Measurements from ENCODE around the gene CHCHD2.
"Not testable (repeated sequence)": the region's sequence is repeated elsewhere in the genome, so short reads cannot be mapped to it uniquely, and the experiment has no call there.

The CHCHD2 gene

GRCh38 chr7:56098187-56099008 is 7.9 kb downstream of the CHCHD2 start:
- H3K27ac Mint-ChIP-seq = not testable (repeated sequence)

GRCh38 chr7:56097700-56098099 is 8.6 kb downstream of the CHCHD2 start:
- Mint-ChIP-seq H3K27ac (peak overlapping the region in 1 of 2 donors; percentile 5), H3K36me3 (ENCODE audit: insufficient read depth) (peaks cover 58% of the 10 kb centered on the region), H3K4me3 (no peak overlapping the region), H3K4me1 (ENCODE audit: low read depth in 2 of 2) (peaks cover 0 to 9% of the 10 kb centered on the region in 2 donors), H3K9me3 (no peaks in the 10 kb centered on the region), H3K27me3 (no peaks in the 10 kb centered on the region)
- ATAC-seq (replicated peaks) (no peak), DNase-seq (no peak)

More at GRCh38 chr7:56098187-56099008, 7.9 kb downstream of the CHCHD2 start:
- H3K4me3 Mint-ChIP-seq; H3K9me3 Mint-ChIP-seq; DNase-seq; ATAC-seq (replicated peaks); H3K4me1 Mint-ChIP-seq (ENCODE audit: low read depth in 2 of 2); H3K27me3 Mint-ChIP-seq: not testable (repeated sequence)
- H3K36me3 Mint-ChIP-seq (ENCODE audit: insufficient read depth) = peaks cover 65% of the 10 kb centered on the region

GRCh38 chr7:56092789-56093531 is 13.3 kb downstream of the CHCHD2 start, which contains the start of gene PHKG1:
Gene PHKG1, minus strand, starts transcription at chr7:56092952. Its CDS starts 4,011 bp downstream, at chr7:56088941.
- Mint-ChIP-seq H3K4me3 (no peak within 1 kb of the TSS), H3K27ac (no peak within 1 kb of the TSS), H3K36me3 (ENCODE audit: insufficient read depth) (peaks cover 23% of the 10 kb centered on the region), H3K9me3 (no peaks in the 10 kb centered on the region), H3K4me1 (ENCODE audit: low read depth in 2 of 2) (no peaks in the 10 kb centered on the region), H3K27me3 (no peaks in the 10 kb centered on the region)
- ATAC-seq (replicated peaks) (no peak), DNase-seq (no peak)

GRCh38 chr7:56092388-56092787 is 13.9 kb downstream of the CHCHD2 start:
- not testable (repeated sequence) for H3K9me3 Mint-ChIP-seq; H3K27me3 Mint-ChIP-seq; H3K27ac Mint-ChIP-seq; H3K4me3 Mint-ChIP-seq; DNase-seq; H3K4me1 Mint-ChIP-seq (ENCODE audit: low read depth in 2 of 2); ATAC-seq (replicated peaks)
- H3K36me3 Mint-ChIP-seq (ENCODE audit: insufficient read depth) = peaks cover 25% of the 10 kb centered on the region

GRCh38 chr7:56091591-56091990 is 14.7 kb downstream of the CHCHD2 start:
- no peaks in the 10 kb centered on the region for H3K27me3 Mint-ChIP-seq
- H3K36me3 Mint-ChIP-seq (ENCODE audit: insufficient read depth) = peaks cover 23% of the 10 kb centered on the region
- DNase-seq (no peak), ATAC-seq (replicated peaks) (no peak)
- H3K27ac Mint-ChIP-seq = no peak overlapping the region
- no peak overlapping the region for H3K4me3 Mint-ChIP-seq
- H3K4me1 Mint-ChIP-seq (ENCODE audit: low read depth in 2 of 2) = no peaks in the 10 kb centered on the region
- H3K9me3 Mint-ChIP-seq = no peaks in the 10 kb centered on the region

GRCh38 chr7:56087445-56087844 is 18.8 kb downstream of the CHCHD2 start:
- Mint-ChIP-seq H3K4me1 (ENCODE audit: low read depth in 2 of 2) (no peaks in the 10 kb centered on the region), H3K9me3 (no peaks in the 10 kb centered on the region), H3K27me3 (no peaks in the 10 kb centered on the region), H3K36me3 (ENCODE audit: insufficient read depth) (peaks cover 29% of the 10 kb centered on the region), H3K27ac (no peak overlapping the region), H3K4me3 (no peak overlapping the region)
- ATAC-seq (replicated peaks) (no peak), DNase-seq (no peak)

GRCh38 chr7:56086761-56087160 is 19.5 kb downstream of the CHCHD2 start:
- H3K27ac Mint-ChIP-seq = peak overlapping the region in 1 of 2 donors; percentile 52
- H3K4me1 Mint-ChIP-seq (ENCODE audit: low read depth in 2 of 2) = no peaks in the 10 kb centered on the region
- no peaks in the 10 kb centered on the region for H3K27me3 Mint-ChIP-seq
- no peak for DNase-seq
- H3K4me3 Mint-ChIP-seq = no peak overlapping the region
- peaks cover 35% of the 10 kb centered on the region for H3K36me3 Mint-ChIP-seq (ENCODE audit: insufficient read depth)
- no peaks in the 10 kb centered on the region for H3K9me3 Mint-ChIP-seq
- no peak for ATAC-seq (replicated peaks)

- H3K9me3 Mint-ChIP-seq = no peaks in the 10 kb centered on the region
- ATAC-seq (replicated peaks) = no peak
- H3K4me1 Mint-ChIP-seq (ENCODE audit: low read depth in 2 of 2) = no peaks in the 10 kb centered on the region
- no peak overlapping the region for H3K27ac Mint-ChIP-seq
- no peaks in the 10 kb centered on the region for H3K27me3 Mint-ChIP-seq
- no peak overlapping the region for H3K4me3 Mint-ChIP-seq
- H3K36me3 Mint-ChIP-seq (ENCODE audit: insufficient read depth) = peaks cover 31% of the 10 kb centered on the region
- no peak for DNase-seq
Measured at GRCh38 chr7:56083150-56083785, 23.0 kb downstream of the CHCHD2 start.

GRCh38 chr7:56081626-56082340 is 24.5 kb downstream of the CHCHD2 start:
- Mint-ChIP-seq H3K4me3 (no peak overlapping the region), H3K27ac (no peak overlapping the region), H3K4me1 (ENCODE audit: low read depth in 2 of 2) (no peaks in the 10 kb centered on the region), H3K36me3 (ENCODE audit: insufficient read depth) (peaks cover 25% of the 10 kb centered on the region), H3K9me3 (no peaks in the 10 kb centered on the region), H3K27me3 (no peaks in the 10 kb centered on the region)
- DNase-seq (no peak), ATAC-seq (replicated peaks) (no peak)

GRCh38 chr7:56080726-56081435 is 25.4 kb downstream of the CHCHD2 start:
- H3K36me3 Mint-ChIP-seq (ENCODE audit: insufficient read depth) = peaks cover 19% of the 10 kb centered on the region
- H3K9me3 Mint-ChIP-seq; H3K27me3 Mint-ChIP-seq; H3K4me1 Mint-ChIP-seq (ENCODE audit: low read depth in 2 of 2); ATAC-seq (replicated peaks); H3K27ac Mint-ChIP-seq; DNase-seq; H3K4me3 Mint-ChIP-seq: not testable (repeated sequence)

GRCh38 chr7:56079450-56080185 is 26.7 kb downstream of the CHCHD2 start:
- no peak overlapping the region for H3K4me3 Mint-ChIP-seq

GRCh38 chr7:56078196-56078595 is 28.1 kb downstream of the CHCHD2 start:
- Mint-ChIP-seq H3K4me3 (no peak overlapping the region), H3K4me1 (ENCODE audit: low read depth in 2 of 2) (peaks cover 4 to 5% of the 10 kb centered on the region in 2 donors), H3K27ac (peak overlapping the region in 1 of 2 donors; percentile 84), H3K36me3 (ENCODE audit: insufficient read depth) (peaks cover 27% of the 10 kb centered on the region), H3K9me3 (no peaks in the 10 kb centered on the region), H3K27me3 (no peaks in the 10 kb centered on the region)
- DNase-seq = no peak
- ATAC-seq (replicated peaks) = no peak

More at GRCh38 chr7:56079450-56080185, 26.7 kb downstream of the CHCHD2 start:
- ATAC-seq (replicated peaks) (no peak), DNase-seq (no peak)
- Mint-ChIP-seq H3K27ac (peak overlapping the region in 1 of 2 donors; percentile 84), H3K36me3 (ENCODE audit: insufficient read depth) (peaks cover 23% of the 10 kb centered on the region), H3K27me3 (no peaks in the 10 kb centered on the region), H3K4me1 (ENCODE audit: low read depth in 2 of 2) (no peaks in the 10 kb centered on the region), H3K9me3 (no peaks in the 10 kb centered on the region)
